Stimulated activated CD4-positive, alpha-beta T cell treated with anti-CD3 and anti-CD28 coated beads, Interleukin-12 subunit alpha, Interleukin-12 subunit beta, amount 100 ng/mL, for 24 hours (primary cell): ENCODE measurements around the gene FAM131C.

Source experiments
- DNase-seq, 2 experiments: peaks; one replicate each; pipeline ENCODE4 v3.0.0-alpha.2; 2020; ENCODE audit warnings: low read depth in 2 of 2

Gene FAM131C

GRCh38 chr1:16101623-16102022 lies 28.2 kb upstream of the FAM131C start:
- no peak for DNase-seq

DNA sequence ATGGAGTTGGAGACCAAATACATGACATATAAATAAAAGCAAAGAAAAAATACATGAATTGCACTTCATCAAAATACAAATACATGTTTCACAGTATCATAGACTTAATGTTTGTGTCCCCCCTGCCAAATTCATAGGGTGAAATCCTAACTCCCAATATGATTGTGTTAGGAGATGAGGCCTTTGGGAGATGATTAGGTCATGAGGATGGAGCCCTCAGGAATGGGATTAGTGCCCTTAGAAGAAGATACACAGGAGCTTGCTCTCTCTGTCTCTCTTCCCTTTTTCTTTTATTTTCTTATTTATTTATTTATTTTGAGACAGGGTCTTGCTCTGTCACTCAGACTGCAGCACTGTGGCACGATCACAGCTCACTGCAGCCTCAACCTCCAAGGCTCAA lies 26.0 kb upstream of the FAM131C start:
- no peak for DNase-seq

GRCh38 chr1:16095447-16095846 lies 22.0 kb upstream of the FAM131C start:
- no peak for DNase-seq

- DNase-seq = no peak
Observed at GRCh38 chr1:16094453-16095158, 21.2 kb upstream of the FAM131C start.

GRCh38 chr1:16093611-16094010 lies 20.2 kb upstream of the FAM131C start:
- no peak for DNase-seq

GRCh38 chr1:16092923-16093511 lies 19.6 kb upstream of the FAM131C start:
- no peak for DNase-seq

- no peak for DNase-seq
Observed at GRCh38 chr1:16092097-16092922, 18.9 kb upstream of the FAM131C start.

- no peak for DNase-seq
Observed at GRCh38 chr1:16091296-16091695, 17.8 kb upstream of the FAM131C start.

DNA sequence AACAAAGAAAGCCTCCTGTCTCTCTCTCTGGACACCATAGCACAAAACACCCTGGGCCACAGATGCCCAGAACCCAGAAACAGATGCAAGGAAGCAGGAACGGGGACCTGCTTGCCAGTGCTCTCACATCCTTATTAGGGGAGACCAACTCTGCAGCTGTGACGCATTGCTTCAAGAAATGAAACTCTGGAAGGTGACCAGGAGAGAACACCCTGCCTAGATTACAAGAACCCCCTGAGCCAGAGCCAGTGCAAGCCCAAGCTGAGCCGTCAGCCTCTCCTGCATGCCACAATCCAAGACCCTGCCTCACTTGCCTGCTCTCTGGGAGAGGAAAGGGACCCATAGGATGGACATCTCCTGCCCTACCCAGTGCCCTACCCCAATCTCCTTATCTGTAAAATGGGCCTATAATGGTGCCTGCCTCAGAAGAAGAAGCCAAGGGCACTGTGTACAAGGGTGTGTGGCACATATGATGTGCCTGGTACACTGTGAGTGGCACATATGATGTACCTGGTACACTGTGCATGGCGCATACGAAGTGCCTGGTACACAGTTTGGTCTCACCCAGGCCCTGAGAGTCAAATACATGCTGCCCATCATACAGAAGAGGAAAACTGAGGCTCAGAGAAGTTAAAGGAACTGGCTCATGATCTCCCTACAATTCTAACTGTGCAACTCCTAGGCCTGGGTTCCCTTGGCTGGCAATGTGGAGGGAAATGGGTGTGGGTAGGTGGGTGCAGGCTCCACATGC lies 16.8 kb upstream of the FAM131C start:
- no peak for DNase-seq

- no peak for DNase-seq
Observed at GRCh38 chr1:16088996-16089395, 15.5 kb upstream of the FAM131C start.

GRCh38 chr1:16088351-16088911 lies 15.0 kb upstream of the FAM131C start:
- no peak for DNase-seq

DNA sequence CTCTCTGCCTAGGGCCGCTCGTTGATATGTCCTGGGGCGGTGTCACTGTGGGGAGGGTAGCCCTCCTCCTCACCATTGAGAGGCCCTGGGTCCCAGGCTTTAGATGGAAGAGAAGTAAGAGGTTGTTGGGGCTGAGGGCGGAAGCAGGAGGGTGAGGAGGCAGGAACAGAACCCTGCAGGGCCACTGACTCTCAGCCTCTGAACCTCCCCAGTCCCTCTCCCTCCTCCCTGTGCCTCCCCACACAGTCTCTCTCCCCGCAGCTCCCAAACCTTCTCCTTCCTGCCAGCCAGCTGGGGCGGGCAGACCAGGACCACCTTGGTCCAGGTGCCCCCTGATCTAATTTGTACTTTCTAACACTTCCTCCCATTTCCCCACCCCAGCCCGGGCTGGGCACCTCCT lies 14.3 kb upstream of the FAM131C start:
- no peak for DNase-seq

- no peak for DNase-seq
Observed at GRCh38 chr1:16085522-16085921, 12.1 kb upstream of the FAM131C start.

- DNase-seq = no peak
Observed at GRCh38 chr1:16083486-16083885, 10.0 kb upstream of the FAM131C start.

- peak; percentile 39 to 70 for DNase-seq
Observed at GRCh38 chr1:16082283-16083038, 9.0 kb upstream of the FAM131C start.

- DNase-seq = no peak
Observed at GRCh38 chr1:16081636-16082035, 8.2 kb upstream of the FAM131C start.

DNA sequence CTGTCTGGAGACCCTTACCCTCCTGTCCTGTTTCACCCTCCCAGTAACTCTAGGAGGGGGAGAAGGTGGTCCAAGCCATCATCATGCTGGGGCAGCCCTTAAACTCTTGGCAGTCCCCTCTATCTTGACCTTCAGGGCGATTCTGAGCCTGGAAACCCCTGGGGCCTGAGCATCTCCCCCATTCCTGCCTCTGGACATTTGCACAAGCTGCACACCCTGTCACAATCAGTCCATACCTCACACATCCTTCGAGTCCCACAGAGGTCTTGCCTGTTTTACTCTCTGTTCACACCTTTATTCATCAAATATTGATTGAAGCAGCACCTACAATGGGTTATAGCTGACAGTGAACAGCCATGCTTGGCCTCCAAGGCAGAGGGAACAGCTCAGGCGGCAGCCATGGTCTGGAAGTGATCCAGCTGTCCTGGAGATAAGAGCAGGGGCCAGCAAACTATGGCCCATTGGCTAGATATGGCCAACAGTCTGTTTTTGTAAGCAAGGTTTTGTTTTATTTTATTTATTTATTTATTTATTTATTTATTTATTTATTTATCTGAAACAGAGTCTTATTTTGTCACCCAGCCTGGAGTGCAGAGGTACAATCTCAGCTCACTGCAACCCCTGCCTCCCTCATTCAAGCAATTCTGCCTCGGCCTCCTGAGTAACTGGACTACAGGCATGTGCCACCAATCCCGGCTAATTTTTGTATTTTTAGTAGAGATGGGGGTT lies 7.1 kb upstream of the FAM131C start:
- no peak for DNase-seq

DNA sequence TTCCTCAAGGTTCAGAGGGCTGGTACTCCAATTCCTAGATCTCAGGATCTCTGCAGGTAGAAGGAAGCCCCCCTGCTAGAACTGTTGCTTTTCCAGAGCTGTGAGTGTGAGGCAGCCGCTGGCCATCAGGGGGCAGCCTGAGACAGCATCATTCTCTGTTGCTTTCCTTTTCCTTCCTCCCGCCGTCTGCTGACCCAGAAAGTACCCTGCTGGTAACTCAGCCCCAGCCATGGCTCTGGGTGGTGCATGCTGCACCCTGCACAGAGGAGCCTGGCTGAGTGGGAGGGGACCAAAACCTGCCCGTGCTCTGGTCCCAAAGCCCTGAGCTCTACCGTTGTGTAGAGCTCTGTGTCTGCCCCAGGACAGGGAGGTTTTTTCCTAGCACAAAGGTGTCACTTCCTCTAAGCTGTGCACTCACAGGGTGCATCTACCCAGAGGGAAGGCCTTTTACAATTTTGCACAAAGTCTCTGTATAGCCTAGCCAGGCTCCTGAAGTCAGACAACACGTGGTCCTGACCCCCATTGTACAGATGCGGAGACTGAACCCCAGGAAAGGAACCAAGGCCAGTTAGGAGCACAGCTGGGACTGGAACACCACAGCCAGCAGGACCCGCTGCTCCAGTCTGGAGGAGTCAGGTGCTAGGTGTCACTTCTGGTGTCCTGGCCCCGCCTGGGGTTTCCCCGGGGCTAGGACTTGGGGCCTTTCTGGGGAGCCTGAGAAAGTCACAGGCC lies 5.6 kb upstream of the FAM131C start:
- peak; percentile 39 to 58 for DNase-seq

- no peak for DNase-seq
Observed at GRCh38 chr1:16077406-16078245, 4.2 kb upstream of the FAM131C start.
